OCI-LY1 (cell line): ENCODE measurements around the gene TERT.

Experiments used
- EZH2 ChIP-seq: fragments of 200-600 bp; sonication (generic), shearing (Covaris generic); IDR thresholded peaks from 2 replicates; pipeline ENCODE4 v1.8.0; 2017; ENCODE audit warnings: borderline replicate concordance, mixed run types, mild to moderate bottlenecking, antibody characterized with exemption, low read length, moderate library complexity, mixed read lengths
- TF ChIP-seq, protein P1 (sequence below): fragments of 200-600 bp; sonication (generic), shearing (Covaris generic); IDR thresholded peaks from 2 replicates; pipeline ENCODE4 v1.5.1; 2017; ENCODE audit warnings: mild to moderate bottlenecking, antibody characterized with exemption, low read length, moderate library complexity, mixed read lengths

DNA sequence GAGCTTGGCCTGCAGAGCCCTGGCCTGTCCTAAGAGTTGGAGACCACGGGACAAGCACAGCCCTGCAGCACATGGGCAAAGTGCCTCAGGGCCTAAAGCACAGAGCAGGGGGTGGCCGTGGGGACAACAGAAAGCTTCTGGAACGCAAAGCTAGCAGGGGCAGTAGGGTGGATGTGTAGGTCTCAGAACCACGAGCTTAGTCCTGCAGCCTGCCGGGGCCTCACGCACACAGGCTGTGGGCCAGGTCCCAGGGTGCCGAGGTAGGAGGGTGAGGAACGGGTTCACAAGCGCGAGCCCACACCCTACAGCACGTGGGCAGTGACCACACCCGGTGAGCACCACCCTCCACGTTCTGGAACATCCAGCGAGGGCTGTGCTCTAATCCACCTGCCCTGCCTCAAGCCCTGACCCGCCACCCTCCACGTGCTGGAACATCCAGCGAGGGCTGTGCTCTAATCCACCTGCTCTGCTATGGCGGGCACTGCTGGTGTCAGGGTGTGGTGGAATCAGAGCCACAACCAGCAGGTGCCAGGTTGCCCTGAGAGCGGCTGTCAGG is 40.8 kb upstream of the TERT start:
- TF ChIP-seq, protein P1, sequence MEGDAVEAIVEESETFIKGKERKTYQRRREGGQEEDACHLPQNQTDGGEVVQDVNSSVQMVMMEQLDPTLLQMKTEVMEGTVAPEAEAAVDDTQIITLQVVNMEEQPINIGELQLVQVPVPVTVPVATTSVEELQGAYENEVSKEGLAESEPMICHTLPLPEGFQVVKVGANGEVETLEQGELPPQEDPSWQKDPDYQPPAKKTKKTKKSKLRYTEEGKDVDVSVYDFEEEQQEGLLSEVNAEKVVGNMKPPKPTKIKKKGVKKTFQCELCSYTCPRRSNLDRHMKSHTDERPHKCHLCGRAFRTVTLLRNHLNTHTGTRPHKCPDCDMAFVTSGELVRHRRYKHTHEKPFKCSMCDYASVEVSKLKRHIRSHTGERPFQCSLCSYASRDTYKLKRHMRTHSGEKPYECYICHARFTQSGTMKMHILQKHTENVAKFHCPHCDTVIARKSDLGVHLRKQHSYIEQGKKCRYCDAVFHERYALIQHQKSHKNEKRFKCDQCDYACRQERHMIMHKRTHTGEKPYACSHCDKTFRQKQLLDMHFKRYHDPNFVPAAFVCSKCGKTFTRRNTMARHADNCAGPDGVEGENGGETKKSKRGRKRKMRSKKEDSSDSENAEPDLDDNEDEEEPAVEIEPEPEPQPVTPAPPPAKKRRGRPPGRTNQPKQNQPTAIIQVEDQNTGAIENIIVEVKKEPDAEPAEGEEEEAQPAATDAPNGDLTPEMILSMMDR: no peak
- no peak for TF ChIP-seq EZH2
